Ovary (tissue), 3 donors: ENCODE data around the gene ROS1.

Experiments used
- CTCF ChIP-seq, 3 donors: fragments of 450-650 bp in 2 of 3; fragments of 200-600 bp in 1 of 3; IDR thresholded peaks; one replicate each; pipeline versions ENCODE4 v1.5.1 to v1.8.0; 2016 to 2022; ENCODE audit warnings: antibody characterized with exemption in 3 of 3, mild to moderate bottlenecking in 1 of 3
- POLR2A ChIP-seq: fragments of 450-650 bp; IDR thresholded peaks from one replicate; pipeline ENCODE4 v1.6.1; 2017; ENCODE audit warnings: antibody characterized with exemption, mild to moderate bottlenecking, moderate library complexity
- donor health status: DM: no; HTN: no; CAD: no.

- TF ChIP-seq CTCF (IDR thresholded peaks at IDR 0.05): no peak
- TF ChIP-seq POLR2A: no peak
Measured at GRCh38 chr6:117290173-117290846, 135.4 kb downstream of the ROS1 start.
